Kidney capillary endothelial cell (primary cell): Measurements from ENCODE around the gene MXRA8.

Experiments
- DNase-seq: peaks from one replicate; pipeline ENCODE4 v3.0.0-alpha.2; 2018; ENCODE audit warnings: low spot score

Gene MXRA8

DNA sequence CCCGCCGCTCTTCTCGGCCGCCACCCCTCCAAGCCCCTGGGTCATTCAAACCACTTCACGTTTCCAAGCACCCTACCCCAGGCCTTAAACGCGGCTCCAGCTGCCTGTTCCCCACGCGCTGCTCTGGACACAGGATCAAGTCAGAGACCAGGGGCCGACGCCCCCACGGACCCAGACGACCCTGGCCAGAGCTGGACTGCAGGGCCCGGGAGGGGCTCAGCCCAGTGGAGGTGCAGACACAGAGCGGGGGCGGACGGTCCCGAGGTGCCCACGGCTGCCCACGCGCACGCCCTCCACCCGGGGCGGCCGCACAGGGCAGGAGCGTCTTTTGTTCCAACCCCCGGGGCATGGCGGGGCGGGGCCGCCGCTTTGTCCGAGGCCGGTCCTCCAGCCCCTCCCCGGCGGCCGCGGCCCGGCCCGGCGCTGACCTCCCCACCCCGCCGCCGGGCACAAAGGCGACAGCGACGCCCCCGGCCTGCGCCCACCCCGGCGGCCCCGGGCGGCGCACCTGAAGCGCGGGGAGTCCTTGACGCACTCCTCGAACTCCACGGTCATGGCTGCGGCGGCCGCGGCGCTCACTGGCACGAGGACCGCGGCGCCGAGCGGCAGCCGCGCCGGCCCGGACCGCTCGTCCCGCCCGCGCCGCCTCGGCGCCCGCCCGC lies 51.0 kb downstream of the MXRA8 start:
- no peak for DNase-seq

DNA sequence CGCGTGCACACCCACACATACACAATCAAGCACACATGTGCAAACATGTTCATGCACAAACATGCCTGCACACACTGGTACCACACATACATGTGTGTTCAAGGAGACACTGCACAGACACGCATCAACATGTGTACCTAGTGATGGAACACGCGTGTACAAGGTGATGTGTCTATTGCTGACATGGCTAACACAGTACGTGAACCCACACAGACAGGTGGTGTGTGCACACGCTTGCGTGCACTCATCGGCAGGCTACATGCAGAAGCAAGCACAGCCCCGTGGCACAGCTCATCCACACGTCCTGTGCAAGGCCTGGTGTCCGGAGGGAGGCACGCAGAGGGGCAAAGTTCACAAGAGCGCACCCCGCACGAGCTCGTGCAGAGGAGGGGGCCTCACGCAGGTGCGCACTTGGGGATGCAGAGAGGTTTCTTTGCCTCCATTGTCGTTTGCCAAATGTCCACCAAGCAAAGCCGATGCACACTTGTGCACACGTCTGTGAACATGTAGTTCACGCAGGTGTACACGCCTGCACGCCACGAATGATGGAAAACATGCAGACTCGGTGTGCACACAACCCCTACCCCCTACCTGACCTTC lies 51.6 kb downstream of the MXRA8 start:
- no peak for DNase-seq

DNA sequence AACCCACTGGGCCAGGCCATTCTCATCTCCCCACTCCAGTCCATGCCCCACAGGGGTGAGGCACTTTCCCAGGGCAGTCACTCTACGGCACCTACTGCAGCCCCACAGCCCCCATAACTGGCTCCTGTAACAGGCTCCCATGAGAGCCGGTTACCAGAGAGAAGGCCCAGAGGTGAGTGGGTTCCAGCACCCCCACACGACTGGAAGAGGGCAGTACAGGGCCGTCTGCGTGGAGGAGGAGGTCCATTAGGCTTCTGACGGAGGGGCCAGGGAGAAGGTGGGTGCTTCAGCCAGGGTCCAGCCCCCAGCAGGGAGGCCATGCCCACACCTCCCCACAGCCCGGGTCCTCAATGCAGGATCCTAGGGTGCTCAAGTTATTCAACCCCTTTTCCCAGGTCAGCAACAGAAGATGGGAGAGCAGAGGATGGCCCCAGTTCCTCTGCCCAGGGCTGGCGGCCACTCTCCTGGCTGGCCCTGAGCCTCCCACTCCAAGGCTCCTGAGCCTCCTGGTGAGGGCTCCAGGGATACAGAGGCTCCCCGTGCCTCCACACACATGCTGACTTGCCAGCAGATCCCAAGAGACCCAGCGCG lies 52.2 kb downstream of the MXRA8 start:
- DNase-seq = no peak

DNA sequence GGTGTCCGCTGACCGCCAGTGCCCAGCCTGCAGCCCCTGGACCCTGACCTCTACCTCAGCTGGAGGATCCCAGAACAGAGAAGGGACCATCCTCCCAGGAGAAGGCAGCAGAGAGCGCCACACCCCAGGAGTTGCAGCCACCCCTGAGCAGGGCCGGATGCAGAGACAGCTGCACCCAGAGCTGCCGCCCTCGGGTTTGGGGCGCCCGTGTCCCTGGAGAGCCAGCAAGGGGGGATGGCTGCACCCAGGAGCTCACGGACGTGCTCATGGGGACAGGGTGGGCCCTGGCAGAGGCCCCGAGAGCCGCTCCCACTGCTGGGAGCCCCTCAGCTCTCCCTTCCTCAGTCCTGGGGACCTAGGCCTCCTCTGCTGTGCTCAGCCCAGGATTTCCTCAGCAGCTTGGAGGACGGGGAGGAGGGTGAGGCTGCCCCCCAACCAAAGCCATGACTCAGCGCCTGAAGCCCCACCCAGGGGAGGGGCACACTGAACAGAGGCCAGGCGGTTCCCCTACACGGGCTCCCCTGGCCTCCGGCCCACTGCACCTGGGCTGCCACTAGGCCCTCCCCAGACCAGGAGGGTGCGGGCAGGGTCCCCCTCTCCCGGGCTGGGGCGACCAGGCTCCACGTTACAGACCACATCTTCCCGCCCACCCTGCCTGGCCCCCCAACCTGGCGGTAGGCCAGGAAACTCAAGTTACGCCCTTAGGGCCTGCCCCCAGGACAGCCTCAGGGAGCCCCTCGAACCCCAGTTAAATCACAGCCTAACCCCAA lies 52.9 kb downstream of the MXRA8 start:
- no peak for DNase-seq

DNA sequence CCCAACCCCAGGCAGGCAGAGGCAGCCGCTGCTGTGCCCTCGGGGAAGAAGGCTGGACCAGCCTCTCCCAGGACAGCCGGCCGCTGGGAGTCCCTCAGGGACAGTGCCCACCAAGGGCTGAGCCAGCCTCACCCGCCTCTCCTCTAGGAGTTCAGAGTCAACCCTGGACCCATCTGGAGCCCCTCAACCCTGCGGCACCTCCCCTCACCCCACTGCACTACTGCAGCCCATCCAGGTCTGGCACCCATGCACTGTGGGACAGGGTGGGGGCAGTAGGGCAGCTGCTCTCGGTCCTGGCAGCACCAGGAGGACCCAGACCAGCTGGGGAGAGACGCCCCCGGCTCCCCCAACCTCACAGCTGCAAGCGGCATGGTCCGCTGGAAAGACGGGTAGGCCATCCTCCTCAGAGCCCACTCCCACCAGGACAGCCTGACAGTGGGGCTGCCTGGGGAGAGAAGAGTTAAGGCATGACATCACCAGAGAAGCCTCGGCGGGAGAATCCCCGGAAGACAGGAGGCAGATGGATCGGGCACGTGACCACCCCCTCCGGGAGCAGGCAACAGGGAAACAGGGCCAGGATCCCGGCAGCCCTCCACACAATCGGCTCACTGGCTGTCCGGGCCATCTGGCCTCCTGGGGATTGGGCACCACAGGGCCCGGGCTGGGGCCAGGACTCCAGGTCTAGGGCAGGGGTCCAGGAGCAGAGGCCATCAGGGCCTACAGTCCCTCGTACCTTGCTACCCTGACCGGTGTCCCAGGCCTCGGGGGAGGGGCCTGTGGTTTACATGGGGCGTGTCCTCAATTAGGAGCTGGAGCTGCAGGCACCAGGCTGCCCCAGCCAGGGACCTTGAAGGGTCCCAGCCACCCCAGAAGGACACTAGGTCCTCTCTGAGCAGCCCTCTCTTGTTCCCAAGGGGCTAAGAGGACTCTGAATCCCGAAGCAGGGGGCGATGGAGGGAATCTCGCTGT lies 53.7 kb downstream of the MXRA8 start:
- peak; percentile 39 for DNase-seq

DNA sequence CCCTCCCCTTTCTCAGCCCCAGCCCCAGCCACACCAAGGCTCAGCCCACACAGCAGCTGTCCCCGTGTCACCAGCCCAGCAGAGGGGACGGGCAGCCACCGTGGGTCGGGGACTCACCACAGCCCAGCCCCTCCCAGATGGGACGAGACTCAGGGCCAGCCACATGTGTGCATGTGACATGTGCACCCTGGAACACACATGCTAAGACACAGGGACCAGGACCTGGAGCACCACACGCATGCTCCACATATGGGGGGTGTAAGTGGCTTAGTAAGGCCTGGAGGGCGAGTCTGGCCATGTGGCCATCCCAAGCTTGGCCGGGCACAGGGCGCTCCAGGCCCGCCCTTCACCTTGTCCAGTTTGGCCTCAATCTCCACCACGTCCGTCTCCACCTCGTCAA lies 54.6 kb downstream of the MXRA8 start:
- DNase-seq = no peak

DNA sequence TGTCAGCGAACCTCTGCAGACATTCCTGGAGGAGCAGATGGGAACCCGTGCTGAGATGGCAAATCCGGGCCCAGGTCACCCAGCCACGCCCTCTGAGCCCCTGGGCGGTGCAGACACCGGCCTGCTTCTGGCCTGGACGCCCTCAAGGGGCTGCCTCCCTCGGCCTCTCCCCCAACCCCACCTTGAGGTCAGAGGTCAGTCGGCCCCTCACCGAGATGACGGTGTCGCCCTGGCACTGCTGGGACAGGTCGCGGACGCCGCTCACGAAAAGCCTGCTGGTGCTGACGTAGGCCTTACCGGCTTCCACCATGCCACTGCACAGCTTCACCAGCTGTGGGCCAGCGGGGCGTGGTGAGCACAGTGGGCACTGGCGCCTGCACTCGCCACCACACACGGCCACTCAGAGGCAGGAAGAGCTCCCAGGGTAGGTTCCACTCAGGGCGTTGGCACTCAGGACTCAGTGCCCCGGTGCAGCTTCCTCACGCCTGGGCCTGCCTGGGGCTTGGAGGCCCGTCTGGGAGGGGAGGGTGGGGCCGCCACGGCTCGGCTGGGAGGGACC lies 55.3 kb downstream of the MXRA8 start:
- no peak for DNase-seq
